ENCODE data around the gene COX7A1. TPM values are rescaled to one million over a fixed set of nuclear protein-coding genes. Genes with fewer than 3 reads are reported as not detected.

COX7A1 gene
- total and polyA plus RNA-seq, 11 donors, result 414 to 2,982 (median 2,187) TPM

DNA sequence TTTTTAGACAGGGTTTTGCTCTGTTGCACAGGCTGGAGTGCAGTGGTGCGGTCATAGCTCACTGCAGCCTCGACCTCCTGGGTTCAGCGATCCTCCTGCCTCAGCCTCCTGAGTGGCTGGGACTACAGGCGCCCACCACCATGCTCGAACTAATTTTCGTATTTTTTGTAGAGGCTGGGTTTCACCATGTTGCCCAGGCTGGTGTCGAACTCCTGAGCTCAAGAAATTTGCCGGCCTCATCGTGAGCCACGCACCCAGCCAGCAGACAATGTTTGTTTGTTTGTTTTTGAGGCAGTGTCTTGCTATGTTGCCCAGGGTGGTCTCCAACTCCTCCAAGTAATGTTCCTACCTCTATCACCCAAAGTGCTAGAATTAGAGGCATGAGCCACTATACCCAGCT lies 879 bp upstream of the COX7A1 start:
- DNase-seq (peak in 1 of 5 donors; percentile 46), ATAC-seq (no peak)
- H3K27ac ChIP-seq, result peak overlapping the region; percentile 97 to 100 (median 99)
- no peak for TF ChIP-seq POLR2A (IDR thresholded peaks at IDR 0.05)
- TF ChIP-seq, protein P1, sequence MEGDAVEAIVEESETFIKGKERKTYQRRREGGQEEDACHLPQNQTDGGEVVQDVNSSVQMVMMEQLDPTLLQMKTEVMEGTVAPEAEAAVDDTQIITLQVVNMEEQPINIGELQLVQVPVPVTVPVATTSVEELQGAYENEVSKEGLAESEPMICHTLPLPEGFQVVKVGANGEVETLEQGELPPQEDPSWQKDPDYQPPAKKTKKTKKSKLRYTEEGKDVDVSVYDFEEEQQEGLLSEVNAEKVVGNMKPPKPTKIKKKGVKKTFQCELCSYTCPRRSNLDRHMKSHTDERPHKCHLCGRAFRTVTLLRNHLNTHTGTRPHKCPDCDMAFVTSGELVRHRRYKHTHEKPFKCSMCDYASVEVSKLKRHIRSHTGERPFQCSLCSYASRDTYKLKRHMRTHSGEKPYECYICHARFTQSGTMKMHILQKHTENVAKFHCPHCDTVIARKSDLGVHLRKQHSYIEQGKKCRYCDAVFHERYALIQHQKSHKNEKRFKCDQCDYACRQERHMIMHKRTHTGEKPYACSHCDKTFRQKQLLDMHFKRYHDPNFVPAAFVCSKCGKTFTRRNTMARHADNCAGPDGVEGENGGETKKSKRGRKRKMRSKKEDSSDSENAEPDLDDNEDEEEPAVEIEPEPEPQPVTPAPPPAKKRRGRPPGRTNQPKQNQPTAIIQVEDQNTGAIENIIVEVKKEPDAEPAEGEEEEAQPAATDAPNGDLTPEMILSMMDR (IDR thresholded peaks at IDR 0.05), result no peak
- H3K9me3 ChIP-seq, result no peaks in the 10 kb centered on the region
- H3K27me3 ChIP-seq, result no peaks in the 10 kb centered on the region
- intact Hi-C loops (cut with DNase I), result loop anchor here in 1 of 10 donors (1.0 kb wide), 1 partner anchor 13 kb away; the partner anchor contains the start of gene CAPNS1
- peaks cover 0 to 30% (median 27%) of the 10 kb centered on the region in 9 donors for H3K36me3 ChIP-seq
- peak overlapping the region in 11 of 12 donors; percentile 57 to 94 (median 79) for H3K4me3 ChIP-seq
- WGBS, 4 donors, result 78 to 84% (median 84%) methylated on average over 10 of the region's 10 CpGs
- peaks cover 0 to 48% (median 25%) of the 10 kb centered on the region in 12 donors for H3K4me1 ChIP-seq

DNA sequence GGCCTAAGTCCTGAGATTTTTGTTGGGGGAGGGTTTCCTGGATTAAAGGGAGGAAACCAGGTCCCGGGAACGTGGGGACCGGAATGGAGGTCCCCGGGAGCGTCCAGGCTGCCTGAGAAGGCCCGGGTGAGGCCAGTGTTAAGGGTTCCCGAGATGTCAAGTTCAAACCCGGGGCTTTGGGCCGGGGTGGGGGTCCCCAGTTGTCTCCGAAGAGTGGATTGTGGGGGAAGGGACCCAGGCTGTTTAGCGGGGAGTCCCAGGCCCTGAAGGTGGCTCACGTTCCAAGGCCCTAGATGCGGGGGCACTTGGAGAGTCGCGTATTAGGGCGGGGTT lies 262 bp downstream of the COX7A1 start:
- intact Hi-C loops (cut with DNase I), result loop anchor here in 4 of 10 donors (1.0 kb wide), 3 partner anchors 12 to 17 kb away; partner anchors contain the start of gene CAPNS1 (in 3 of the 4)
- peaks cover 2 to 41% (median 38%) of the 10 kb centered on the region in 9 donors for H3K36me3 ChIP-seq
- H3K27ac ChIP-seq, result peak overlapping the region; percentile 97 to 100 (median 99)
- H3K27me3 ChIP-seq, result no peaks in the 10 kb centered on the region
- 12 to 17% (median 14%) methylated on average over 10 to 16 of the region's 16 CpGs for whole genome bisulfite sequencing, 4 donors
- peak overlapping the region; percentile 57 to 94 (median 79) for H3K4me3 ChIP-seq
- DNase-seq, result no peak
- TF ChIP-seq POLR2A (IDR thresholded peaks at IDR 0.05), result no peak
- TF ChIP-seq, protein P1 (IDR thresholded peaks at IDR 0.05), result no peak
- ATAC-seq, result no peak
- H3K9me3 ChIP-seq, result no peaks in the 10 kb centered on the region
- H3K4me1 ChIP-seq, result peaks cover 0 to 45% (median 25%) of the 10 kb centered on the region in 12 donors

DNA sequence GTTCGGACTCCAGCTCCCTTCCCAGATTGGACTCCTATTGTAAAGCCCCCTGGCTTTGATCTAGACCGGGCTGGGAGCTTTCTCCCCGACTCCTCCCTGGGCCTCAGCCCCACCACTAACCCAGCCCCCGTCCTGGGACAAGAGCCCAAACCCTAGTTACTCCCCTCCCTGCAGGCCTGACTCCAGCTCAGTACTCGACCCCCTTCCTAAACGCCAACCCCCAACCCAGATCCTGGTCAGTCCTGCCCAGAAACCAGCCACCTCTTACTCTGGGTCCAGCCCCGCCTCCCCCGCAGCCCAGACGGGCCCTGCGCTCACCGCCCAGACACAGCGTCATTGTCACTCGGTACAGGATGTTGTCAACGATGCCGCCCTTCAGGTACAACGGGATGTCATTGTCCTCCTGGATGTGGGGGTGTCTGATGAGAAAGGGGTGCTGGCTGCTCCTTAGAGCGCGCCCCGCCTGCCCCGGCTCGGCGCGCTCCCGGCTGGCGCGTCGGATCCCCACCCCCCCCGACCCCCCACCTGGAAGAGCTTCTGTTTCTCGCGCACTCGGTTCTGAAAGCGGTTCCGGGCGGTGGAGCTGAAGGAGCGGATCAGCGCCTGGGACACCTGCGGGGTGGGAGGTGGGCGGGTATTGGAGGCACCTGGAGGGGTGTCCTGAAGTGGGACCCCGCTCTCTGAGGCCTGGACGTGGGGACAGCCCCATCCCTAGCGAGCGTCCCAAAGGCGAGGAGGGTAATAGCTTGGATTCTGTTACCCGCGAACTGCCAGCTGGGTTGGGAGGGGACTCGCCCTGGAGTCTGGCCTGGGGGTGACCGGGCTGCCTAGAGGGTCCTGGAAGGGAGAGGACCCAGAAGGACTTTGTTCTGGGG lies 866 bp downstream of the COX7A1 start:
- Histone ChIP-seq H3K4me1 (peaks cover 0 to 41% (median 23%) of the 10 kb centered on the region in 12 donors), H3K27me3 (no peaks in the 10 kb centered on the region), H3K27ac (peak overlapping the region; percentile 97 to 100 (median 99)), H3K9me3 (no peaks in the 10 kb centered on the region), H3K36me3 (peaks cover 8 to 47% (median 45%) of the 10 kb centered on the region in 9 donors), H3K4me3 (peak overlapping the region; percentile 57 to 94 (median 79))
- ATAC-seq, result peak; percentile 56 to 79 (median 72)
- TF ChIP-seq, protein P1 (IDR thresholded peaks at IDR 0.05), result no peak
- TF ChIP-seq POLR2A (IDR thresholded peaks at IDR 0.05), result peak; percentile 62 to 65
- intact Hi-C loops (cut with DNase I), result loop anchor here in 4 of 10 donors (1.0 kb wide), 4 partner anchors 11 to 23 kb away; partner anchors contain the start of gene CAPNS1 (in 3 of the 4)
- DNase-seq, result peak; percentile 76 to 84 (median 81)
- WGBS, 4 donors, result 9 to 16% (median 11%) methylated on average over 23 to 47 of the region's 47 CpGs

DNA sequence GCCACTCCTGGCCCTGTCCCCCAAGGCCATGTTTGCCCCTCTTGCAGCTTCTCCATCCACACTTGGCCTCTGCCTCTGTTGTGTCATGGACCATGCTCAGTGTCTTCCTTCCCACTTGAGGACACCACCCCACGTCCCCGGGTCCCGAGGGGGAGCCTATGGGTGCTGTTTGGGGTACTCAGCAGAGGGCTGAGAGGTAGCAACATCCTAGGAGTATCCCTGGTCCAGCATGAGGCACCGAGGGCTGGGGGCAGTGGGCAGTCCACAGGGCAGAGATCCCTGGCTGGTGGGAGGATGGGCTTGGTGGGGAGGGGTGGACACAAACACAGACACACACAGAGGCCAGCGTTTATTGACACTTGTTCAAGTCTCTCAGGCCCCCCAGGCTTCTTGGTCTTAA lies 1.7 kb downstream of the COX7A1 start:
- peak overlapping the region; percentile 97 to 100 (median 99) for H3K27ac ChIP-seq
- no peak for TF ChIP-seq POLR2A (IDR thresholded peaks at IDR 0.05)
- TF ChIP-seq, protein P1 (IDR thresholded peaks at IDR 0.05), result no peak
- peaks cover 0 to 41% (median 23%) of the 10 kb centered on the region in 12 donors for H3K4me1 ChIP-seq
- peaks cover 9 to 55% (median 52%) of the 10 kb centered on the region in 9 donors for H3K36me3 ChIP-seq
- no peaks in the 10 kb centered on the region for H3K27me3 ChIP-seq
- DNase-seq (peak in 1 of 5 donors; percentile 49), ATAC-seq (peak in 1 of 4 donors; percentile 0)
- H3K9me3 ChIP-seq, result no peaks in the 10 kb centered on the region
- WGBS, 4 donors, result 52 to 64% (median 59%) methylated on average over 4 to 5 of the region's 5 CpGs
- intact Hi-C loops (cut with DNase I), result no loop called here
- H3K4me3 ChIP-seq, result peak overlapping the region in 9 of 12 donors; percentile 72 to 94 (median 82)

Measured in heart left ventricle (tissue), 16 donors.